Activated T-cell treated with anti-CD3 and anti-CD28 coated beads for 48 hours (primary cell): ENCODE measurements around the gene TNNT3.

Source experiments
- DNase-seq: peaks from one replicate; pipeline ENCODE4 v3.0.0-alpha.2; 2020; ENCODE audit warnings: low read depth

Gene TNNT3

GRCh38 chr11:1923201-1923956, 3.9 kb downstream of the TNNT3 start:
- no peak for DNase-seq

GRCh38 chr11:1924181-1924580, 4.7 kb downstream of the TNNT3 start:
- no peak for DNase-seq

- no peak for DNase-seq
These were observed 5.3 kb downstream of the TNNT3 start for GRCh38 chr11:1924646-1925372.

GRCh38 chr11:1925373-1926155, 6.1 kb downstream of the TNNT3 start:
- DNase-seq = no peak

DNA sequence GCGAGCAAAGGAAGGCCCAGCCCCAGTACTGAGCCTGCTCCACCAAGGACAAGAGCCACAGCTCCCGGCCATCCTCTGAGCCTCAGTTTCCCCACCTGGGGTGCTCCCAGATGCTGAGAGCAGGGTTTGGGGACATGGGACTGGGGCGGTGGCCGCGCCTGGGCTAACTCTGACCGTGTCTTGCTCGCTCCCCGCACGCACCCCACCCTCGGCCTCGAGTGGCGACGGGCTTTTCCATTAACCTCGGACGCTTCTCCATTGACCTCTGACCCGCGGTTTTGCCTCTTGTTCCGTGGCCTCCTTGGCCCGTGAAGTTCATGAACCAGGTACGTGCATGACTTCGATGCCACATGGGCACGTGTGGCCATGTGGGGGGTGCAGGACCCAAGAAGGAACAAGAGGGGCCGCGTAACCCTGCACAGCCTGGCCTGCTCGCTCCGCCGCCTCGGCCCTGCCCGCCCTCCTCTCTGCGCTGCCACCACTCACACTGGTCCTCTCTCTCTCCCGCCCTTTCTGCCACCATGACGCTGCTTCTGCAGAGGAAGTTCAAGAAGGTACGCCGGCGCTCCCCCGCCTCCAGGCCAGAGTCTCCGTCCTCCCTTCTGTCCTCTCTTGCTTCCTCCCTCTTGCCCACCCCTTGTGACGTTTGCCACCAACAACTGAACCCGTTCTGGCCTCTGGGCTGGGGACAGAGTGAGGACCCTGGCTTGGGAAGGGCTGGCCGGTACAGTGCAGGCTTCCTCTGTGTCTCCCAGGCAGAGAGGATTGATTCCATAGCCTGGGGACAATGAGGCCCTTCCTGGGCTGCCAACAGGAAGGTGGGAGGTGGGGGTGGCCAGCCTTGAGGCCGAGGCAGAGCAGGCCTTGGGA, 6.9 kb downstream of the TNNT3 start:
- no peak for DNase-seq

DNA sequence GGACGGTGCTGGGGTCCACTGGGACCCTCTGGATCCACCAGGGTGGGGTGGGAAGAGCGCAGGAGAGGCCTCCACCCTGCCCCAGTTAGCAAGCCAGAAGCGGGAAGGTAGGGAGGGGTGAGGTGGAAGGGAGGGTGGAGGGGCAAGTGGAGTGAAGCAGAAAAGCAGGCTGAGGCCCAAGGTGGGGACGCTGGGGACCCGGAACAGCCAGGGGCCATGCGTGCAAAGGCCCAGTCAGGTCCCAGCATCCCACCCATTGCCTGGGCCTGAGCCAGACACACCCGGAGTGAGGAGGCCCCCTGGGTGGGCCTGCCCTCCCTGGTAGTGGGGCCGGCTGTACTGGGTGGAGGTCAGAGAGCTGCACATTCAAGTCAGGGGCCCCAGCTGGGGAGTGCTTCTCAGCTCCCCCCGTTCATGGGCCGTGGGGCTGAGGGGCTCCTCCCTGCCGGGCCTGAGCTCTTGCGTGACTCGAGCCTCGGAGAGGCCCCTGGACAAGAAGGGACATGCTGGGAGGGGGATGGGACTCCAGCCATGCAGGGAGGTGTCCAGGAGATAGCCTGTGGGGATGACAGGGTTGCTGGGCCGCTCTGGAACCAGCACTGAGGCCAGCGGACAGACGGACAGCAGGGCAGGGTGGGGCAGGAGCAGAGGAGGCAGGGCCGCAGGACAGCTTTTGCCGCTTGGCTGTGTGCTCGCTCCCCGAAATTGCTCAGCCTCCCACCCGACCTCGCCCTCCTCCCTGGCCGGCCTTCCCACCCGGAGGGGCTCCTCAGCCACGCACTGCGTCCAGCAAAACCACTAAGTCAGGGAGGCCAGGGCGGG, 7.7 kb downstream of the TNNT3 start:
- DNase-seq = no peak

DNA sequence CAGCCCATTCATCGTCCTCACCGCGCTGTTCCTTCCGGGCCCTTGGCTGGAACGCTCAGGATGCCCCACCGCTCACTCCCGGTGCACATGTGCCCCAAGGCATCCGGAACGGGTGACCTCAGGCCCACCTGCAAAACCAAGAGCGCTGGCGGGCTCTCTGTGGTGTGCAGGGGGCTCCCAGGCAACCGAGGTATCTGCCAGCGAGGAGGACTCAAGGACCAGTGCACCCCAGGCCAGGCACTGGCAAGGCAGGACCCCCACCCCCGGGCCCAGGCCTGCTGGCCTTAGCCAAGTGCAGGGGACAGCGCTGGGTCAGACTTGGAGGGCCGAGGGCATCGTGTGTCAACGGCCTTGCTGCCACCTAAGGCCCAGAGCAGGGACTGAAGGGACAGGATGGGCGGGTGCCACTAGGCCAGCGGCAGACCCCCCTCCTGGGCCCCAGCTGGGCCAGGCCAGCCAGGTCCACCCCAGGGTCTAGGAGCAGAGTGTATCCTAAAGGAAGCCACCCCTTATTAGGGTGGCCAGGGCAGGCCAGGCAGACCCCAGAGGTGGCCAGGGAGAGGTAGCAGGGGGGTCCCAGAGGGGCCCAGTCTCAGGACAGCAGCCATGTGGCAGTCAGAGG, 8.5 kb downstream of the TNNT3 start:
- DNase-seq = no peak

DNA sequence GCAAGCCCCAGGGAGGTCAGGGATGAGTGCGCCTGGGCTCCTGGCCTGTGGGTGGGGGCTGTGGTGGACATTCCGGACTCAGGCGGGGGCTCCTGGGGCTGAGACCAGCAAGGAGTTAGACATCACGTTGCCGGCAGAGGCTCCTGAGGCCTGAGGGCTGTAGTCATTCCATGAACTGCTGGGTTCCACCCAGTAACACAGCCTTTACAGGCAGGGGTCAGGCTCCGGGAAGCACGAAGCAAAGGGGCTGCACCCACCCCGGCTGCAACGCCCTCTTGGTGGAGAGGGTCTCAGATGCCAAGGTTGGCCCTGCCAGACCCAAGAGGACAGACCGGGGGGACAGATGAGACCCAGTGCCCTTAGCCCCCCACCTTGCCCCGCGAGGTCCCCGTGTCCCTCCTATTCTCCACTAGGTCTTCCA, 9.0 kb downstream of the TNNT3 start:
- DNase-seq = no peak

GRCh38 chr11:1928891-1929541, 9.5 kb downstream of the TNNT3 start:
- no peak for DNase-seq

DNA sequence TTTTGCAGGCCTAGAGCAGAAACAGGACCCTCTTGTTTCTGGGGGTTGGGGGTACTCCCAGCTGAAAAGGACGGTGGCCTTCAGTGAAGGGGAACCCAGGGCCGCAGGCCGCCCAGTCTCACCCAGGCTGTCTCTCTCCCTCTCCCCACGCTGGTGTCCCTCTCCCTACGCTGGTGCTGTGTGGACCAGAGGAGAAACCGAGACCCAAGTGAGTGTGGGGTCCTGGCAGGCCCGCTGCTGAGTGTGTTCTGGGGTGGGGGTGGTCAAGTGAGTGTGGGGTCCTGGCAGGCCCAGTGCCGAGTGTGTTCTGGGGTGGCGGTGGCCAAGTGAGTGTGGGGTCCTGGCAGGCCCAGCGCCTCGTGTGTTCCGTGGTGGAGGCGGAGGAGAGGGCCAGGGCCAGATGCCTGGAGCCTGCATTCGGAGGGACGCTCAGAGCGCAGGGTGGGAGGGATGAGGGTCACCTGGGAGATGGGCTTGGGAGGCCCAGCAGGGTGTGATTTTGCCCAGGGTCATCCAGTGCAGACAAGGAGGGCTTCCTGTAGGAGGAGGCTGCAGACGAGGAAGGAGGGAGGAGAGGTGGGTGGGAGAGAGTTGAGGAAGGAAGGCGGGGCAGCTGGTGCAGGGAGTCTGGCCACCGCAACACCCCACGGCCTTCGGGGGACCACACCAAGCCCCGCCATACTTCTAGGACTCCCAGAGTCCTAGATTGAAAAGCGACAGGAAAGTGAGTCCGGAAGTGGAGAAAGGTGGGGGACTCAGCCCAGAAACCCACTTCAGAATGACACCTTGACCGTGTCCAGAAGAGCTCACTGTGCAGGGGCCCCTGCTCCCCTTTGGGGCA, 10.3 kb downstream of the TNNT3 start:
- DNase-seq = no peak

DNA sequence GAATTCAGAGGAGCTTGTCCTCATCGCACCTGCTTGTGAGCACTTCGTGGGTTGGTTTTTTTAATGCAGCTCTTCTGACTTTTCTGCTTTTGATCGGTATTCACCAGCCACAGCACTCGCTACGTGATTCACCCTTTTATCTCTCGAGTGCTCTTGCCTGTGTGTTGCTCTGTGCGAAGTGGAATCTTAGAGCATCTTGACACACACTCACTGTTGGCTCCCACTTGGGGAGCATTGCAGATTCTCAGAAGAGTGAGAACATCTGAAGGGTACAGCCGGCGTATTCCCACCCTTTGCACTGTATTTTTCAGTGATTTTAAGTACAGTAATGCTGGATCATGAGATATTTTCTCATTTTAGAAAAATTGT, 10.9 kb downstream of the TNNT3 start:
- DNase-seq = no peak

DNA sequence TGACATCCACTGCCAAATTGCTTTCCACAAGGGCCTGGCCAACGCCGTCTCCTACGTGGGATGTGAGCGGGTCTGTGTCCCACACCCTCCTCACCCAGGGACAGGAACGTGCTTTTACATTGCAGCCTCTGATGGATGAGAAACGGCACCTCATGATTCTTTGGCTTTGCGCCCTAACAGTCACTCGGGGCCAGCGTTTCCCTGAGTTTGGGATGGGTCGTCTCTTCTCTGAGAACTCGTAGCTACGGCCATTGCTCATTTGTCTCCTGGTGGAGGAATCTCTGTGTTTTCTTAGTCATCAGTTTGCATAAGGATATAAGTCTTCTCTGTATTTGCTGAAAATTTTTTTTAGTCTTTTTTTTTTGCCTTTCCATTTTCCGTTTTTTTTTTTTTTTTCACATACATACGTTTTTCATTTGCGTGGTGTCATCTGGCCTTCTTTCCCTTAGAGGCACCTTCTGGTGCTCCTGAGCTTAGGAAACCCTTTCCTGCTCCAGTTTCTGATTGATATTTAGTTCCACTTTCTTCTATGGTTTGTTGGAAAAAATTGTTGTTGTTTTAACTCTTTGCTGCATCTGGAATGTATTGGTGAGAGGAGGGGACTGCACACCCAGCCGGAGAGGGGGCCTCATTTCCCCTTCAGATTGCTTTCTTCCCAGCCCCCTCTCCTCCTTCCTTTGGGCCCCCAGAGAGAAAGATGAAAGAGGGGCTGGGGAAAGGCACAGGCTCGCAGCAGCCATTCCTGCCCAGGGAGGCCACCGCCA, 12.0 kb downstream of the TNNT3 start:
- no peak for DNase-seq

DNA sequence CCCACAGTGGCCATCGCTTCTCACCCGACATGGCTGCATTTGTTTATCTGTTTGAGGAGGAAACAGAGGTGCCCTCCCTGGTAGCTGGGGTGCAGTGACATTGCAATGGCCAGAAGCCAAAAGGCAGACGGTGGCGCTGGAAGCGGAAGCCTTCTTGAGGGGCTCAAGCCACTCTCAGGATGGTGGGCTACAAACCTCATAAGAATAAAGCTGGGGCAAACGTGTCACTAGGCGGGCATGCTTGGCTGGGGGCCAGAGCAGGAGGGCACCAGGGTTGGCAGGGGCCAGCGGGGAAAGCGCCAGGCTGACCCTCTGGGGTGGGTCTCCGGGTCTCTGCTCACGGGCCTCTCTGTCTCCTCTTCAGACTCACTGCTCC, 12.6 kb downstream of the TNNT3 start:
- DNase-seq = no peak

DNA sequence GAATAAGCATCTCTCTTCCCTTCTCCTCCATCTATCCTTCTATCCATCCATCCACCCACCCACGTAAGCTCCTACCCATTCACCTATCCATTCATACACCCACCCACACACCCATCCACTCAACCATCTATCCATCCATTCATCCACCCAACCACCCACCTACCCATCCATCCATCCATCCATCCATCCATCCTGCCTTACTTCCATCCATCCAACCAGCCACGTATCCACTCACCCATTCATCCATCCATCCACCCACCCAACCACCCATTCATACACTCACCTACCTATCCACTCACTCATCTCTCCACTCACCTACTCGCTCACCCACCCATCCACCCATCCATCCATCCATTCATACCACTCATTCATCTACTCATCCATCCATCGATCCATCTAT, 13.2 kb downstream of the TNNT3 start:
- no peak for DNase-seq

DNA sequence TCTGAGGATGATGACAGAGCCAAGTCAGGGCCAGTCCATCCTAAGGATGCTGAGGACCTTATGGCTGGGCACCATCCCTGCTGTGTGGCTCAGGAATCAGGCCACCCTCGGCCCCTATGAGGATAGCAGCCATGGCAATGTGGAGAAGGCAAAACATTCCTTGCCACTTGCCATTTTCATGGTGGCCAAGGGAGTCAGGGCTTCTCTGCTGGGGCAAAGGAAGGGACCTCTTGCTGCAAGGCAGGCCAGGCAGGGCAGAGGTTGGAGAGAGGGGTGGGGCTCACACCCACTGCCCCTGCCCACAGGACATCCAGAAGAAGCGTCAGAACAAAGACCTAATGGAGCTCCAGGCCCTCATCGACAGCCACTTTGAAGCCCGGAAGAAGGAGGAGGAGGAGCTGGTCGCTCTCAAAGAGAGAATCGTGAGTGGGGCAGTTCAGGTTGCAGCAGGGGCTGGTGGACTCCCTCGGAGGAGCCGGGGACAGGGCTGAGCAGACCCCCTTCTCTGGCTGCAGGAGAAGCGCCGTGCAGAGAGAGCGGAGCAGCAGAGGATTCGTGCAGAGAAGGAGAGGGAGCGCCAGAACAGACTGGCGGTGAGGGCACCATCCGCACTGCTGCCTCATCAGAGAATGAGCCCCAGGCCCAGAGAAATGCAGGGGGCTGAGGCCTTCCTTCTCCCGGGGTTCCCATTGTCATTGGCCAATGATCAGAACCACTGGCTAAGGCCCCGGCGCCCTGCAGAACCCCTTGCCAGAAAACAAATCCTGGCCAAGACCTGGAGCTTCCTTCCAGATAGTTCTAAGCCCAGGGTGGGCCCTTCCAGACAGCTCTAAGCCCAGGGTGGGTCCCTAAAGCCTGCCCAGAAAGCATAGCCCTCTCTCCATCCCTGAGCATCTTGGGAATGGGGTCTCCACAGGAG, 14.2 kb downstream of the TNNT3 start:
- no peak for DNase-seq

GRCh38 chr11:1934335-1935155, 15.0 kb downstream of the TNNT3 start:
- DNase-seq = no peak
